Measurements from ENCODE around the gene SDCCAG8.

- TF ChIP-seq CTCF (IDR thresholded peaks at IDR 0.05): no peak
- TF ChIP-seq POLR2A (IDR thresholded peaks at IDR 0.05): no peak
These were observed 165.3 kb downstream of the SDCCAG8 start for GRCh38 chr1:243420946-243421685.

Measured in esophagus squamous epithelium (tissue), 4 donors.